Stimulated activated effector memory CD8-positive, alpha-beta T cell treated with anti-CD3 and anti-CD28 coated beads, Interleukin-12 subunit alpha, Interleukin-12 subunit beta, amount 100 ng/mL, for 72 hours (primary cell): ENCODE results near the gene MAGI2.

Source experiments
- ATAC-seq: fragments of 150-1000 bp; cut with Tn5 transposase; 2 replicates; pipeline ENCODE4 v1.10.0; 2021
- DNase-seq, 2 donors: peaks; one replicate each; pipeline ENCODE4 v3.0.0; 2021 to 2022; ENCODE audit warnings: low spot score in 2 of 2
- H3K27ac Mint-ChIP-seq: one replicate; pipeline ENCODE4 v1.8.0; 2022; ENCODE audit warnings: mild to moderate bottlenecking, mixed read lengths
- H3K36me3 Mint-ChIP-seq: one replicate; pipeline ENCODE4 v1.8.0; 2022; ENCODE audit warnings: mild to moderate bottlenecking, mixed read lengths
- H3K4me1 Mint-ChIP-seq: one replicate; pipeline ENCODE4 v1.8.0; 2022; ENCODE audit warnings: mixed read lengths
- H3K4me3 Mint-ChIP-seq: one replicate; pipeline ENCODE4 v1.8.0; 2022; ENCODE audit warnings: mild to moderate bottlenecking, mixed read lengths
- H3K9me3 Mint-ChIP-seq: one replicate; pipeline ENCODE4 v1.8.0; 2022; ENCODE audit warnings: mixed read lengths

Gene MAGI2

GRCh38 chr7:78218876-78219275, 1234.6 kb downstream of the MAGI2 start:
- H3K4me3 Mint-ChIP-seq = no peak overlapping the region
- H3K4me1 Mint-ChIP-seq = no peaks in the 10 kb centered on the region
- H3K27ac Mint-ChIP-seq = no peak overlapping the region
- DNase-seq (no peak), ATAC-seq (no peak)
- H3K36me3 Mint-ChIP-seq = no peaks in the 10 kb centered on the region
- H3K9me3 Mint-ChIP-seq = peaks cover 2% of the 10 kb centered on the region

GRCh38 chr7:78218051-78218450, 1235.4 kb downstream of the MAGI2 start:
- no peaks in the 10 kb centered on the region for H3K4me1 Mint-ChIP-seq
- no peak overlapping the region for H3K27ac Mint-ChIP-seq
- H3K9me3 Mint-ChIP-seq = peaks cover 2% of the 10 kb centered on the region
- ATAC-seq (no peak), DNase-seq (no peak)
- H3K4me3 Mint-ChIP-seq = no peak overlapping the region
- no peaks in the 10 kb centered on the region for H3K36me3 Mint-ChIP-seq

- Mint-ChIP-seq H3K9me3 (no peaks in the 10 kb centered on the region), H3K27ac (no peak overlapping the region), H3K4me3 (no peak overlapping the region), H3K4me1 (no peaks in the 10 kb centered on the region), H3K36me3 (no peaks in the 10 kb centered on the region)
- DNase-seq (no peak), ATAC-seq (no peak)
Measured at GRCh38 chr7:78215199-78215598, 1238.3 kb downstream of the MAGI2 start.

GRCh38 chr7:78213402-78213801, 1240.1 kb downstream of the MAGI2 start:
- no peaks in the 10 kb centered on the region for H3K36me3 Mint-ChIP-seq
- ATAC-seq = no peak
- no peak for DNase-seq
- no peak overlapping the region for H3K4me3 Mint-ChIP-seq
- H3K4me1 Mint-ChIP-seq = no peaks in the 10 kb centered on the region
- peaks cover 4% of the 10 kb centered on the region for H3K9me3 Mint-ChIP-seq
- H3K27ac Mint-ChIP-seq = no peak overlapping the region

GRCh38 chr7:78212476-78213060, 1240.9 kb downstream of the MAGI2 start:
- DNase-seq (no peak), ATAC-seq (no peak)
- H3K36me3 Mint-ChIP-seq = no peaks in the 10 kb centered on the region
- no peak overlapping the region for H3K4me3 Mint-ChIP-seq
- no peak overlapping the region for H3K27ac Mint-ChIP-seq
- no peaks in the 10 kb centered on the region for H3K4me1 Mint-ChIP-seq
- H3K9me3 Mint-ChIP-seq = peaks cover 4% of the 10 kb centered on the region

- no peak for DNase-seq
- peaks cover 4% of the 10 kb centered on the region for H3K9me3 Mint-ChIP-seq
- no peak for ATAC-seq
- H3K36me3 Mint-ChIP-seq = no peaks in the 10 kb centered on the region
- H3K4me3 Mint-ChIP-seq = no peak overlapping the region
- H3K4me1 Mint-ChIP-seq = no peaks in the 10 kb centered on the region
- H3K27ac Mint-ChIP-seq = no peak overlapping the region
Measured at GRCh38 chr7:78207269-78207668, 1246.2 kb downstream of the MAGI2 start.

- no peak for ATAC-seq
- Mint-ChIP-seq H3K27ac (no peak overlapping the region), H3K9me3 (peaks cover 4% of the 10 kb centered on the region), H3K4me1 (no peaks in the 10 kb centered on the region), H3K4me3 (no peak overlapping the region), H3K36me3 (no peaks in the 10 kb centered on the region)
- no peak for DNase-seq
Measured at GRCh38 chr7:78206769-78207168, 1246.7 kb downstream of the MAGI2 start.

GRCh38 chr7:78203042-78203720, 1250.3 kb downstream of the MAGI2 start:
- H3K9me3 Mint-ChIP-seq = no peaks in the 10 kb centered on the region
- H3K36me3 Mint-ChIP-seq = no peaks in the 10 kb centered on the region
- H3K4me3 Mint-ChIP-seq = no peak overlapping the region
- DNase-seq = no peak
- H3K4me1 Mint-ChIP-seq = no peaks in the 10 kb centered on the region
- no peak for ATAC-seq
- no peak overlapping the region for H3K27ac Mint-ChIP-seq

- ATAC-seq (no peak), DNase-seq (no peak)
- Mint-ChIP-seq H3K9me3 (peaks cover 2% of the 10 kb centered on the region), H3K36me3 (no peaks in the 10 kb centered on the region), H3K4me1 (no peaks in the 10 kb centered on the region), H3K27ac (no peak overlapping the region), H3K4me3 (no peak overlapping the region)
Measured at GRCh38 chr7:78198756-78199155, 1254.7 kb downstream of the MAGI2 start.

GRCh38 chr7:78197447-78197846, 1256.0 kb downstream of the MAGI2 start:
- DNase-seq (no peak), ATAC-seq (no peak)
- H3K27ac Mint-ChIP-seq = no peak overlapping the region
- peaks cover 2% of the 10 kb centered on the region for H3K9me3 Mint-ChIP-seq
- no peak overlapping the region for H3K4me3 Mint-ChIP-seq
- no peaks in the 10 kb centered on the region for H3K36me3 Mint-ChIP-seq
- H3K4me1 Mint-ChIP-seq = no peaks in the 10 kb centered on the region

GRCh38 chr7:78195281-78195680, 1258.2 kb downstream of the MAGI2 start:
- Mint-ChIP-seq H3K36me3 (no peaks in the 10 kb centered on the region), H3K4me3 (no peak overlapping the region), H3K27ac (no peak overlapping the region), H3K9me3 (peaks cover 2% of the 10 kb centered on the region), H3K4me1 (no peaks in the 10 kb centered on the region)
- no peak for DNase-seq
- ATAC-seq = no peak

GRCh38 chr7:78194611-78195010, 1258.9 kb downstream of the MAGI2 start:
- ATAC-seq (no peak), DNase-seq (no peak)
- Mint-ChIP-seq H3K4me1 (no peaks in the 10 kb centered on the region), H3K9me3 (peaks cover 2% of the 10 kb centered on the region), H3K4me3 (no peak overlapping the region), H3K36me3 (no peaks in the 10 kb centered on the region), H3K27ac (no peak overlapping the region)

- no peak for ATAC-seq
- no peak overlapping the region for H3K4me3 Mint-ChIP-seq
- no peaks in the 10 kb centered on the region for H3K36me3 Mint-ChIP-seq
- no peak for DNase-seq
- no peaks in the 10 kb centered on the region for H3K4me1 Mint-ChIP-seq
- H3K27ac Mint-ChIP-seq = no peak overlapping the region
- H3K9me3 Mint-ChIP-seq = no peaks in the 10 kb centered on the region
Measured at GRCh38 chr7:78191475-78192079, 1261.9 kb downstream of the MAGI2 start.

GRCh38 chr7:78189762-78190161, 1263.7 kb downstream of the MAGI2 start:
- no peaks in the 10 kb centered on the region for H3K36me3 Mint-ChIP-seq
- no peak overlapping the region for H3K4me3 Mint-ChIP-seq
- no peaks in the 10 kb centered on the region for H3K9me3 Mint-ChIP-seq
- ATAC-seq = no peak
- DNase-seq = no peak
- H3K27ac Mint-ChIP-seq = no peak overlapping the region
- H3K4me1 Mint-ChIP-seq = no peaks in the 10 kb centered on the region

- H3K4me3 Mint-ChIP-seq = no peak overlapping the region
- no peaks in the 10 kb centered on the region for H3K9me3 Mint-ChIP-seq
- H3K36me3 Mint-ChIP-seq = no peaks in the 10 kb centered on the region
- DNase-seq (no peak), ATAC-seq (no peak)
- no peaks in the 10 kb centered on the region for H3K4me1 Mint-ChIP-seq
- H3K27ac Mint-ChIP-seq = no peak overlapping the region
Measured at GRCh38 chr7:78185149-78185745, 1268.2 kb downstream of the MAGI2 start.

- H3K4me3 Mint-ChIP-seq = no peak overlapping the region
- no peak for DNase-seq
- ATAC-seq = no peak
- no peaks in the 10 kb centered on the region for H3K9me3 Mint-ChIP-seq
- H3K4me1 Mint-ChIP-seq = no peaks in the 10 kb centered on the region
- no peak overlapping the region for H3K27ac Mint-ChIP-seq
- no peaks in the 10 kb centered on the region for H3K36me3 Mint-ChIP-seq
Measured at GRCh38 chr7:78184299-78184698, 1269.2 kb downstream of the MAGI2 start.
